Adipocyte (in vitro differentiated cells): ENCODE results near the gene WNT6.

Experiments used
- DNase-seq: peaks from one replicate; pipeline ENCODE4 v3.0.0-alpha.2; 2015; ENCODE audit warnings: low read depth
- H3K27me3 ChIP-seq: replicated peaks from 2 replicates; pipeline ENCODE4 v1.7.0; 2013; ENCODE audit warnings: mild to moderate bottlenecking, low read length, moderate library complexity; ENCODE audit not compliant: control insufficient read depth, insufficient read depth
- H3K36me3 ChIP-seq: 2 replicates; pipeline ENCODE4 v1.7.0; 2013; ENCODE audit warnings: low read length, mild to moderate bottlenecking, moderate library complexity; ENCODE audit not compliant: control insufficient read depth, insufficient read depth, severe bottlenecking
- H3K4me1 ChIP-seq: 2 replicates; pipeline ENCODE4 v1.7.0; 2013; ENCODE audit warnings: mild to moderate bottlenecking, low read length, moderate library complexity; ENCODE audit not compliant: control insufficient read depth, insufficient read depth
- H3K4me3 ChIP-seq: 2 replicates; pipeline ENCODE4 v1.7.0; 2013; ENCODE audit warnings: mild to moderate bottlenecking, low read length, moderate library complexity
- H3K9ac ChIP-seq: 2 replicates; pipeline ENCODE4 v1.7.0; 2013; ENCODE audit warnings: mild to moderate bottlenecking, low read length, moderate library complexity
- H3K9me3 ChIP-seq: 2 replicates; pipeline ENCODE4 v1.7.0; 2013; ENCODE audit warnings: mild to moderate bottlenecking, low read length, moderate library complexity; ENCODE audit not compliant: control insufficient read depth

The WNT6 gene

DNA sequence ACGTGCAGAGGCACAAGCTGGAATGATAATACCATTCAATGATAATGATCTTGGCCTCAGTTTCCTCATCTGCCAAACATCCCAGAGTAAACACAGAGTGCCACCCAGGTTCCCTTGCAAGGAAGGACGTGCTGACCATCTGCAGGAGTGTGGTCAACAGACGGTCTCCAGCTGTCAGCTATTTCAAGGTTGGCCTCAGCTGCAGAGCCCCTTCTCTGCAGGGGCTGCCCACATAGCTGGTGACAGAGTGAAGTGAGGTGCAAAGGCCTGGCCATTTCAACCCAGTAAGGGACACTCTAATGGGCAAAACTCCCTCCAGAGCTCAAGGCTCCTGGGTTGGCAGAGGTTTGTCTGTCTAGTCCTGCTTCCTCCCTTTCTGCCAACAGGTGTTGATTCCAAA lies 8.3 kb upstream of the WNT6 start:
- H3K9ac ChIP-seq: no peak overlapping the region
- H3K4me1 ChIP-seq: no peaks in the 10 kb centered on the region
- peaks cover 31% of the 10 kb centered on the region for H3K27me3 ChIP-seq
- H3K9me3 ChIP-seq: no peaks in the 10 kb centered on the region
- DNase-seq: no peak
- no peak overlapping the region for H3K4me3 ChIP-seq
- no peaks in the 10 kb centered on the region for H3K36me3 ChIP-seq

DNA sequence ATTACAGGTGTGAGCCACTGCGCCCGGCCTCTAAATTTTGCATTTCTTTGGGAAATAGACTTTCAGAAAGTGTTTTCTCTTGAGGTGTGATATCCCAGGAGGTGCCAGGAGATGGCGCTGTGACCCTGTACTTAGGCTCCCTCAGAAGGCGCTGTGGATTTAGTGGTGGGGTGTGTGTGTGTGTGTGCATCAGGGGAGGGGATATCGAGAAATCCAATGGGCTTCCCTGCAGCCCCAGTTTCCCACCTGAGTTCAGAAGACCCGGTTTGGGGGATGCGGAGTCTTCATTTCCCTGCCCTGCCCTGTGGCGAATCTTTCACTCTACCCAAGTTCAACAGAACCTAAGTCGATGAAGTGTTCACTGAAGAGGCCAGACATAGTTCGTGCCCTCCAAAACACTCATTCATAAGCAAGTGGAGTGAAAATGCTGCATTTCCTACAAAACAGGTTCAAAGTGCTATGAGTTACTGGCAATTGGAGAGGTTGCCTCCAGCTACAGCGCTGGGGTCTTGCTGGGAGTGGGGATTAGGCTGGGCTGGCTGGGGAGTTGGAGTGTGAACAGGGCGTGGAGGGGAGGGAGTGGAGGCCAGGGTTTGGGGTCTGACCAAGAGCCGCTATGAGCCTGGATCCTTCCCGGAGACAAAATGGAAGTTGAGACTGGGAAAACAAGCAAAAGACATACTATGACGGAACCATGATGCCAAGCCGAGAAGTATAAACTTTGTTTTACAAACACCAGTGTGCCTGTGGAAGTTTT lies 6.5 kb upstream of the WNT6 start:
- Histone ChIP-seq H3K4me1 (no peaks in the 10 kb centered on the region), H3K9me3 (no peaks in the 10 kb centered on the region), H3K27me3 (peaks cover 43% of the 10 kb centered on the region), H3K4me3 (no peak overlapping the region), H3K9ac (no peak overlapping the region), H3K36me3 (no peaks in the 10 kb centered on the region)
- DNase-seq: peak; percentile 74

DNA sequence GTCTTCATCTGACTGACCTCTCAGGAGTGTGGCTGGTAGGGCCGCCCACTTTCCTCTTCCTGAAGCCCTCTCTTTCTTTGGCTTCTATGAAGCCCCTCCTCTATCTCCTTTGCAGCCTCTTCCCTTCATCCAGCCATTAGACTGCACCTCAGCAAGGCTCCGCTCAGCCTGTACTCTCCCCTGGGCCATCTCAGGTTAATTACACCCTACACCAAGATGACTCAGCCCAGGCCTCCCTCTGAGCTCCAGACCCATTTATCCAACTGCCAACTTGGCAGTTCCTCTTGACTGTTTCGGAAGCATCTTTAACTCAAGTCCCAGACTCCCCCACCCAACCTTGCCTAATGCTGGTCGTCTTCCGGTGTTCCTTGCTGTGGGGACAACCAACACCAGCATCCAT lies 5.8 kb upstream of the WNT6 start:
- no peaks in the 10 kb centered on the region for H3K4me1 ChIP-seq
- peak; percentile 33 for DNase-seq
- H3K9ac ChIP-seq: no peak overlapping the region
- peaks cover 50% of the 10 kb centered on the region for H3K27me3 ChIP-seq
- H3K4me3 ChIP-seq: no peak overlapping the region
- no peaks in the 10 kb centered on the region for H3K36me3 ChIP-seq
- H3K9me3 ChIP-seq: no peaks in the 10 kb centered on the region

DNA sequence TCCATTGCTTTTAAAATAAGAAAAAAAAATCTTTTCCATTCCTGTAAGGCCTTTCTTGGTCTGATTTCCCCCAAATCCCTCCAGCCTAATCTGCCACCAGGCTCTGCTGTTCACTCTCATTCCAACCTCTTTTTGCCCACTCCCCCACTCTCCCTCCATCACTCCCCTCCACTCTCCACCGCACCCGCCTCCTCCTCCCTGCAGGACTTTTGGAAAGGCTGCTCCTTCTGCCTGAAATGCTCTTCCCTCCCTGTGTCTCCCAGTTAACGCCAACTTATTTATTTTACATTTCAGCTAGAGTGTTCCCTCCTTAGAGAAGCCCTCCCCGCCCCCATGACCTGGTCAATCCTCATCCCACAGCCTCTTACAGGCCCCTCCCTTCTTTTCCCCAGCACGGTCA lies 4.7 kb upstream of the WNT6 start:
- Histone ChIP-seq H3K4me3 (no peak overlapping the region), H3K36me3 (no peaks in the 10 kb centered on the region), H3K9me3 (no peaks in the 10 kb centered on the region), H3K9ac (no peak overlapping the region), H3K27me3 (peaks cover 53% of the 10 kb centered on the region), H3K4me1 (no peaks in the 10 kb centered on the region)
- no peak for DNase-seq

DNA sequence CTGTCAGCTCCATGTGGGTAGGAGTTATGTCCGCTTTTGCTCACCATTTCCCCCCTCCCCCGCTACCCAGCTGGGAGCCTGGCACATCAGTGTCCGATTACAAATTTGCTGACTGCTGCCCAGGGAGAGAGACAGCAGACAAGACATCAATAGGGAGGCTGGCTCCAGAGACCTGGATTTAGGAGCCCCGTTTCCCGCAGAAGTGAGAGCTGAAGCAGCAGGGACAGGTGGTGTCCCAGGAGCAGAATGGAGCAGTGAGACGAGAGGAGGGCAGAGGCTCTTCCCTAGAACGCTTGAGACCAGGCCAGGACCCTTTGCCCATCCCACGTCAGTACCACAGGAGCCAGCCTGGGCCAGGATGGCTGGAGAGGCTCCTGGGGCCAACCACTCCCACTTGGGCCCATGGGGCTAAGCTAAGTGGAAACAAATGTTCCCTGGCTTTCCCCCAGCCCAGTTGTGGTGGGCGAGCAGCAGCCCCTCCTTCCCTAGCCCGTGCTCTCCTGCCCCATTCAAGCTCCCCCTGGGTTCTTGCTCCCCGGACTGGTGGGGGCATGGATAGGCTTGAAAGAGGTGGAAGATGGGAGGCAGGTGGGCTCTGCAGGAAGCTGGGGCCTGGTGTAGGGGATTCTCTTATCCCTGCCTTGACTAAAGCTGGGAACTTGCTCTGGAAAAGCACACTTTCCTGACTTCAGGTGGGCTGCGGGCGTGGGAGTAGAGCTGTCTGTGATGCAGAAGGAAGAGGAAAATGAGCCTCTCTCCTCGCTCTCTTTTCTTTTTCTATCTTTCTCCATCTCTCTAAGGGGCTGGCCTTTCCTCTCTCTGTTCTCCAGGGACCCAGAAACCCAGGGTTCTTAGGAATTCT lies 4.1 kb upstream of the WNT6 start:
- H3K4me1 ChIP-seq: peaks cover 6% of the 10 kb centered on the region
- DNase-seq: no peak
- H3K9ac ChIP-seq: no peak overlapping the region
- no peaks in the 10 kb centered on the region for H3K36me3 ChIP-seq
- H3K27me3 ChIP-seq: peaks cover 60% of the 10 kb centered on the region
- no peaks in the 10 kb centered on the region for H3K9me3 ChIP-seq
- H3K4me3 ChIP-seq: no peak overlapping the region

DNA sequence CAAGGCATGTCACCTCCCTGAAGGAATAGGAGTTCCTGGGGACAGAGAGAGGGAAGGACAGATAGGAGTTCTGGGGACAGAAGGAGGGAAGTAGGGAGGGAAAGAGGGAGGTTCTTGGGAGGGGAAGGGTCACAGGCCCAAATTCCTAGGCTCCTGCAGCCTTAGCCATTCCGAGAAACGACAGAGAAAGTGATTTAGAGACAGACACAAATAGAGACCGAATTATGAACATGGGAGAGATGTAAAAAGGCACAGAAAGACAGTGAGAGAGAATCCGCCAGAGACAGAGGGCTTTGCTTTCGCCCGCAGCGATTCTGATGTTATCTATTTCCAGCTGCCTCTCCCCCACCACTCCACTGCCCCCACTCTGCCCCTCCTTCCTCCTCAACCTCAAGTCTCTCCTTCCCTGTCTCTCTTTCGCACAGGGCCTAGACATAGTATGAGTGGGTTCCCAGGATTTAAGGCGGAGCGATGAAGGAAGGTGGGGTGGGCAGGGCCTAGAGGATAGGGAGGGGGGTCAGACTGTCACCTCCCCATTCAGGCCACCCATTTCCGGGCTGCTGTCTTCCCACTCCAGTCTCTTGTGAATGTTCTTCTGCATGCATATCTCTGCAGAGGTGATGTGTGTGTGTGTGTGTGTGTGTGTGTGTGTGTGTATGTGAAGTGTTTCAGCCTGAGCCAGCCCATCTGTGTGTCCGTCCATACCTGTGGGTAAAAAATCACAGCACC lies 3.3 kb upstream of the WNT6 start:
- Histone ChIP-seq H3K9ac (no peak overlapping the region), H3K4me1 (peaks cover 6% of the 10 kb centered on the region), H3K36me3 (no peaks in the 10 kb centered on the region), H3K27me3 (peaks cover 63% of the 10 kb centered on the region), H3K9me3 (no peaks in the 10 kb centered on the region), H3K4me3 (no peak overlapping the region)
- DNase-seq: no peak

DNA sequence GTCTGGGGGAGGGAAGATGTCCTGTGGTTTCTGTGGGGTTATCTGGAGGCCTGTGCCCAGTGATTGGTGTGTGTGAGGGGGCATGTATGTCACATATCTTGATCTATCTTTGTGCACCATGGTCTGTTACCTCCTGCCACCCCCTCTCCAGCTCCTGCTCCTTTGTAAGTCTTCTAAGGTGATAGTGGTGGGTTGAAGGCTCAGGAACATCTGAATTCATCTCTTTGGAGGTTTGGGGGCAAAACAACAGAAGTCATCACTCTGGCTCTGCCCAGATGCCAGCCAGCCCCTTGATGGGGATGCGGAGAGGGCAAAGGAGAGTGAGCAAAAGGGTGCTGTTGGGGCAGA lies 2.7 kb upstream of the WNT6 start:
- Histone ChIP-seq H3K9ac (no peak overlapping the region), H3K4me1 (peaks cover 6% of the 10 kb centered on the region), H3K27me3 (peaks cover 67% of the 10 kb centered on the region), H3K36me3 (no peaks in the 10 kb centered on the region), H3K9me3 (no peaks in the 10 kb centered on the region), H3K4me3 (no peak overlapping the region)
- no peak for DNase-seq

DNA sequence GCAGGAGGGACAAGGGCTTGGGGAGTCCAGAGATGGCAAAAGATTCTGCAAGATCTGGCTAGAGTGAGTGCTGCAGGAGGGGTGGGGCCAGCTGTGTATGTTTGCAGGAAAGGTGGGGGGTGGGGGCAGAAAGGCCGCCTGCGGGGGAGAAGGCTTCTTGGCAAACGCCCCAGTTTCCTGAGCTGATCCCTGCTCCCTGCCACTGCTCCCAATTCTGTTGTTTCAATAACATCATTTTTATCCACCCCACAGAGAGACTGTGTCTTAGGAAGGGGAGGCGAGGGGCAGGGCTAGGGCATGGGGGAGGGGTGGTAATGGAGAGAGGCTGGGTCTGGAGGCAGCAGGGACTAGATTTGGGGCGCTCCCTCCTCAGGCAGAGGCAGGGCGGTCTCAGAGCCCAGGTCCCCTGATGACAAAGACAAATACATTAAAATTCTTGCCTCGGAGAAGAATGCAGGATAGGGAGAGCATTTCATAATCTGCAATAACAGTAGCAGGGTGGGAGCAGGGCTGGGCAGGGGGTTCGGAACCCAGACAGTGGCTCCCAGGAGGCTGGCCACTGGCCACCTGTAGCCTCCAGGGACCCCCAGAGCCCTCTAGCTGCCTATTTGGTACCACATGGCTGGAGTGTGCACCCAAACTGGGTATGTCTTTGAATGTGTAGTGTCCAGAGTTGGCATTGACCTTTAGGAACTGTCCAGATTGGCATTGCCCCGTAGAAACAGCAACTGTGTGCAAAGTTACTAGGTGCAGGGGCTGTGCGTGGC lies 2.1 kb upstream of the WNT6 start:
- Histone ChIP-seq H3K27me3 (peaks cover 70% of the 10 kb centered on the region), H3K4me1 (peaks cover 6% of the 10 kb centered on the region), H3K36me3 (no peaks in the 10 kb centered on the region), H3K9ac (no peak overlapping the region), H3K9me3 (no peaks in the 10 kb centered on the region), H3K4me3 (no peak overlapping the region)
- DNase-seq: no peak

DNA sequence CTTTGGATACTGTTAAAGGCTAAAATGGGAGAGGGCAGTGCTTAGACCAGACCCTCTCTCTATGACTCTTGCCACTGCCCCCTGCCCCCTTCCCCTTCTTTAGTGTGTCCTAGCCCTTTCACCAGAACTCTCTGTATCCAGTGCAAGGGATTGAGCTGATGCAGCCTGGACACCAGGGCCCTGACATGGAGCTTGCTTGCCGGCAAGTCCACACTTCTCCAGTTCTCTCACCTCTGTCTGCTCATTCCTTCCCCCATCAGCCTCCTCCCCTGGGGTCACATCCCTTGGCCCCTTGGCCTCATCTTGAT lies 1.5 kb upstream of the WNT6 start:
- no peak overlapping the region for H3K9ac ChIP-seq
- no peaks in the 10 kb centered on the region for H3K9me3 ChIP-seq
- H3K4me3 ChIP-seq: no peak overlapping the region
- peaks cover 73% of the 10 kb centered on the region for H3K27me3 ChIP-seq
- H3K36me3 ChIP-seq: no peaks in the 10 kb centered on the region
- DNase-seq: no peak
- H3K4me1 ChIP-seq: peaks cover 6% of the 10 kb centered on the region

DNA sequence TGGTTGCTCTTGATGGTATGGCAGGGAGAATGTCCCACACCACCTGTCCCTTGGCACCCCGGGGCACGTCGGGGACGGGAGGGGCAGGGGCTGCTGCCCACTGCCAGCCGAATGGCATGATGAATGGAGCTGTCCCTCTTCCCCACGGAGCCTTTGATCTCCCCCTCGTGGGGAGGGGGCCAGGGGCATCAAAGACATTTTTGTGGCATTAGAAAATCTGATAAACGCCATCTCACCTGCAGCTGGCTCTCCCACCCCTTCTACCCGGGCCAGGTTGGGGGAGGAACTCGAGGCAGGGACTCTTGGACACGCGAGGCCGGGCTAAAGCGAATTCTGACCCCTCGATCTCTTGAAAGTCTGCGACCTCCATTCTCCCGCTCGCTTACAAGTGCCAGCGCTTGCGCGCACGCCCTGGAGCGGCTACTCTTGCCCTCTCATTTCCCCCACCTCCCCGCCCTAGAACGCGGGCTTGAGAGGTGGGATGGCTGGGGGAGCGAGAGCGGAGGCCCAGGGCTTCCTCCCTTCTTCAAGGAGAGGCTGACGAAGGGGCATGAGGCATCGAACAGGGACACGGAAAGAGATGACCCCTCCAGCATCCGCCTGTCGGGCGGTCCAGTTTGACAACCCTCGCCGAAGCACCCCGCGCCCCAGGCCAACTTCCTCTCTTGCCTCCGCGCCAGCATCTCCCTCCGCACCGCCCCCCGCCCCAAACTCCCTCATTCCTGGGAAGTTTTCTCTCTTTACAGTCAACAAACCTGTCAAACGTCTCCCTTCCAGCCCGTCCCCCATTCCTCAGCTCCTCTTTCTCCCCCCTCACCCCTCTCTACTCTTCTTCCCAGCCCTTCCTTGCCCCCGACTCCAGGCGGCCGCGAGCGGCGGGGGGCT lies 692 bp upstream of the WNT6 start:
- H3K9ac ChIP-seq: no peak overlapping the region
- H3K4me3 ChIP-seq: no peak overlapping the region
- peaks cover 75% of the 10 kb centered on the region for H3K27me3 ChIP-seq
- H3K36me3 ChIP-seq: no peaks in the 10 kb centered on the region
- no peak for DNase-seq
- peaks cover 6% of the 10 kb centered on the region for H3K4me1 ChIP-seq
- no peaks in the 10 kb centered on the region for H3K9me3 ChIP-seq
